ENCODE data around the gene CORO2A.

The CORO2A gene

GRCh38 chr9:98159301-98159700 lies 33.1 kb downstream of the CORO2A start:
- TF ChIP-seq CTCF (IDR thresholded peaks at IDR 0.05) (no peak), ZFX (IDR thresholded peaks at IDR 0.05; ENCODE audit: borderline replicate concordance) (no peak)
- no peak overlapping the region; the same call in 1 of the 2 replicates for H3K27ac ChIP-seq

GRCh38 chr9:98158071-98158831 lies 34.2 kb downstream of the CORO2A start:
- TF ChIP-seq CTCF (IDR thresholded peaks at IDR 0.05), result no peak
- TF ChIP-seq ZFX (IDR thresholded peaks at IDR 0.05; ENCODE audit: borderline replicate concordance), result no peak
- H3K27ac ChIP-seq, result peak overlapping the region; percentile 67

GRCh38 chr9:98157372-98157771 lies 35.1 kb downstream of the CORO2A start:
- TF ChIP-seq ZFX (IDR thresholded peaks at IDR 0.05; ENCODE audit: borderline replicate concordance) (no peak), CTCF (IDR thresholded peaks at IDR 0.05) (no peak)
- no peak overlapping the region for H3K27ac ChIP-seq

GRCh38 chr9:98154678-98155077 lies 37.8 kb downstream of the CORO2A start:
- H3K27ac ChIP-seq, result no peak overlapping the region
- TF ChIP-seq ZFX (IDR thresholded peaks at IDR 0.05; ENCODE audit: borderline replicate concordance), result no peak
- TF ChIP-seq CTCF (IDR thresholded peaks at IDR 0.05), result no peak

- no peak for TF ChIP-seq CTCF (IDR thresholded peaks at IDR 0.05)
- no peak for TF ChIP-seq ZFX (IDR thresholded peaks at IDR 0.05; ENCODE audit: borderline replicate concordance)
- no peak overlapping the region for H3K27ac ChIP-seq
Measured at GRCh38 chr9:98152526-98152925, 39.9 kb downstream of the CORO2A start.

GRCh38 chr9:98150721-98151120 lies 41.7 kb downstream of the CORO2A start:
- TF ChIP-seq ZFX (IDR thresholded peaks at IDR 0.05; ENCODE audit: borderline replicate concordance) (no peak), CTCF (IDR thresholded peaks at IDR 0.05) (no peak)
- H3K27ac ChIP-seq, result no peak overlapping the region

- TF ChIP-seq CTCF (IDR thresholded peaks at IDR 0.05), result no peak
- TF ChIP-seq ZFX (IDR thresholded peaks at IDR 0.05; ENCODE audit: borderline replicate concordance), result no peak
Measured at GRCh38 chr9:98150164-98150563, 42.3 kb downstream of the CORO2A start.

More at GRCh38 chr9:98150164-98150563, 42.3 kb downstream of the CORO2A start:
- H3K27ac ChIP-seq, result no peak overlapping the region
